GM18508 (cell line): ENCODE measurements around the gene DMAC2L.
"Not testable (repeated sequence)": the region's sequence is repeated elsewhere in the genome, so short reads cannot be mapped to it uniquely, and the experiment has no call there.

Experiments used
- ATAC-seq: cut with Tn5 transposase; IDR thresholded peaks from one replicate; pipeline ENCODE4 v1.9.1; 2021; ENCODE audit warnings: moderate number of reproducible peaks; ENCODE audit not compliant: insufficient read depth, unreplicated experiment

Gene DMAC2L

GRCh38 chr14:50311972-50312733 lies at the start of gene DMAC2L, which contains the start of gene L2HGDH:
DMAC2L (plus strand) TSS chr14:50312324; CDS start chr14:50321488, 9,164 bp downstream.
L2HGDH (minus strand) TSS chr14:50312229; CDS start chr14:50312150, 79 bp downstream.
- ATAC-seq, result peak; percentile 69

- no peak for ATAC-seq
Observed at GRCh38 chr14:50262865-50263264, 49.3 kb upstream of the DMAC2L start.

- ATAC-seq, result no peak
Observed at GRCh38 chr14:50263321-50263720, 48.8 kb upstream of the DMAC2L start.

GRCh38 chr14:50265029-50265428 lies 47.1 kb upstream of the DMAC2L start:
- ATAC-seq, result no peak

GRCh38 chr14:50270932-50271331 lies 41.2 kb upstream of the DMAC2L start:
- ATAC-seq, result no peak

GRCh38 chr14:50272498-50272897 lies 39.6 kb upstream of the DMAC2L start:
- ATAC-seq, result no peak

GRCh38 chr14:50285861-50286260 lies 26.3 kb upstream of the DMAC2L start:
- no peak for ATAC-seq

GRCh38 chr14:50288146-50288545 lies 24.0 kb upstream of the DMAC2L start:
- no peak for ATAC-seq

- ATAC-seq, result no peak
Observed at GRCh38 chr14:50290306-50290705, 21.8 kb upstream of the DMAC2L start.

- ATAC-seq, result no peak
Observed at GRCh38 chr14:50299585-50299984, 12.5 kb upstream of the DMAC2L start.

GRCh38 chr14:50301914-50302313 lies 10.2 kb upstream of the DMAC2L start:
- ATAC-seq, result no peak

- ATAC-seq, result no peak
Observed at GRCh38 chr14:50303744-50304471, 8.2 kb upstream of the DMAC2L start.

GRCh38 chr14:50308363-50308915 lies 3.7 kb upstream of the DMAC2L start:
- no peak for ATAC-seq

GRCh38 chr14:50310445-50310844 lies 1.7 kb upstream of the DMAC2L start:
- ATAC-seq, result no peak

GRCh38 chr14:50311337-50311971 lies 670 bp upstream of the DMAC2L start:
- ATAC-seq, result no peak

GRCh38 chr14:50312734-50313054 lies 570 bp downstream of the DMAC2L start:
- ATAC-seq, result peak; percentile 13

GRCh38 chr14:50314098-50314497 lies 2.0 kb downstream of the DMAC2L start:
- ATAC-seq, result not testable (repeated sequence)

- ATAC-seq, result no peak
Observed at GRCh38 chr14:50318031-50318626, 6.0 kb downstream of the DMAC2L start.

GRCh38 chr14:50319293-50319692 lies 7.2 kb downstream of the DMAC2L start:
- no peak for ATAC-seq

- ATAC-seq, result no peak
Observed at GRCh38 chr14:50319721-50320120, 7.6 kb downstream of the DMAC2L start.

- ATAC-seq, result no peak
Observed at GRCh38 chr14:50320283-50320682, 8.2 kb downstream of the DMAC2L start.
